Posterior cingulate gyrus (tissue), 11 donors: ENCODE results near the gene PCA3.

Experiments
- DNase-seq, 10 donors: peaks; one replicate each; pipeline versions ENCODE4 v3.0.0 to v3.0.0-alpha.2; 2020 to 2021; ENCODE audit warnings: mixed read lengths in 3 of 10
- intact Hi-C: fragments of 100-400 bp; cut with DNase I; formaldehyde crosslinking; loops from one replicate; pipeline ENCODE4 v1.15.1; 2023

The PCA3 gene

GRCh38 chr9:76817489-76817888, 53.3 kb downstream of the PCA3 start:
- intact Hi-C loops: loop anchor here (5.0 kb wide), 1 partner anchor 70 kb away; no protein-coding TSS in a partner anchor
- DNase-seq: no peak

GRCh38 chr9:76818271-76818670, 54.0 kb downstream of the PCA3 start:
- DNase-seq: peak in 7 of 10 donors; percentile 22 to 90 (median 62)
- intact Hi-C loops: loop anchor here (5.0 kb wide), 1 partner anchor 69 kb away; no protein-coding TSS in a partner anchor

- DNase-seq: no peak
- intact Hi-C loops: no loop called here
Observed at GRCh38 chr9:76820431-76820830, 56.2 kb downstream of the PCA3 start.

GRCh38 chr9:76827296-76828080, 63.2 kb downstream of the PCA3 start:
- intact Hi-C loops: no loop called here
- DNase-seq: no peak

GRCh38 chr9:76828447-76828846, 64.2 kb downstream of the PCA3 start:
- intact Hi-C loops: no loop called here
- no peak for DNase-seq

GRCh38 chr9:76835571-76836283, 71.5 kb downstream of the PCA3 start:
- intact Hi-C loops: no loop called here

More at GRCh38 chr9:76835571-76836283, 71.5 kb downstream of the PCA3 start:
- no peak for DNase-seq
